DMS 273 treated with DMSO at 0.1 percent for 48 hours (cell line): ENCODE results near the gene GLB1L3.
"Not testable (repeated sequence)": the region's sequence is repeated elsewhere in the genome, so short reads cannot be mapped to it uniquely, and the experiment has no call there.

Experiments
- DNase-seq: peaks from one replicate; lab custom pipeline; 2025; lab: John Stamatoyannopoulos, UW

Gene GLB1L3

GRCh38 chr11:134313821-134314607, 37.8 kb downstream of the GLB1L3 start:
- no peak for DNase-seq

- DNase-seq = no peak
These were observed 40.9 kb downstream of the GLB1L3 start for GRCh38 chr11:134317103-134317502.

- DNase-seq = not testable (repeated sequence)
These were observed 45.2 kb downstream of the GLB1L3 start for GRCh38 chr11:134321373-134321772.

GRCh38 chr11:134322553-134322952, 46.4 kb downstream of the GLB1L3 start:
- DNase-seq = no peak

GRCh38 chr11:134328433-134328832, 52.3 kb downstream of the GLB1L3 start:
- DNase-seq = no peak

- no peak for DNase-seq
These were observed 54.6 kb downstream of the GLB1L3 start for GRCh38 chr11:134330611-134331353.

GRCh38 chr11:134331354-134332188, 55.4 kb downstream of the GLB1L3 start, which contains the start of gene GLB1L2:
Gene GLB1L2, plus strand, starts transcription at chr11:134331988. Its CDS starts 74 bp downstream, at chr11:134332062.
- DNase-seq = peak; percentile 19

GRCh38 chr11:134332189-134332631, 56.0 kb downstream of the GLB1L3 start:
- DNase-seq = no peak

GRCh38 chr11:134332782-134333181, 56.6 kb downstream of the GLB1L3 start:
- DNase-seq = no peak

GRCh38 chr11:134333312-134333711, 57.1 kb downstream of the GLB1L3 start:
- no peak for DNase-seq

GRCh38 chr11:134333946-134334345, 57.8 kb downstream of the GLB1L3 start:
- no peak for DNase-seq

GRCh38 chr11:134334796-134335571, 58.8 kb downstream of the GLB1L3 start:
- no peak for DNase-seq

- no peak for DNase-seq
These were observed 60.9 kb downstream of the GLB1L3 start for GRCh38 chr11:134337051-134337450.

GRCh38 chr11:134338068-134338467, 61.9 kb downstream of the GLB1L3 start:
- no peak for DNase-seq

GRCh38 chr11:134338654-134339053, 62.5 kb downstream of the GLB1L3 start:
- no peak for DNase-seq

- no peak for DNase-seq
These were observed 63.6 kb downstream of the GLB1L3 start for GRCh38 chr11:134339756-134340155.

- DNase-seq = no peak
These were observed 64.3 kb downstream of the GLB1L3 start for GRCh38 chr11:134340354-134340964.

- no peak for DNase-seq
These were observed 65.8 kb downstream of the GLB1L3 start for GRCh38 chr11:134341805-134342571.

GRCh38 chr11:134342572-134343340, 66.6 kb downstream of the GLB1L3 start:
- no peak for DNase-seq
